Endothelial cell of umbilical vein (primary cell): ENCODE results near the gene HES7. TPM values are rescaled to one million over a fixed set of nuclear protein-coding genes. Genes with fewer than 3 reads are reported as not detected.

Experiments
- BruUV-seq: library from RNA; stranded (reverse); fragments of 400-500 nt; replicated peaks from 2 replicates; lab custom pipeline; 2021; lab: Mats Ljungman, UMichigan
- CTCF ChIA-PET: fragments of 300-600, 350-600 bp; sonication (Branson Sonifier 250); formaldehyde crosslinking; loops from one replicate; lab custom pipeline; 2021; ENCODE audit warnings: antibody characterized with exemption, inconsistent platforms; lab: Charles Lee
- POLR2A ChIA-PET: fragments of 300-600, 350-600 bp; sonication (Branson Sonifier 250); formaldehyde crosslinking; loops from one replicate; lab custom pipeline; 2021; ENCODE audit warnings: antibody characterized with exemption, inconsistent platforms; lab: Charles Lee
- DNase-seq: peaks from one replicate; pipeline ENCODE4 v3.0.0-alpha.2; 2011; ENCODE audit warnings: low read depth, low spot score
- FAIRE-seq: peaks from 2 replicates; lab custom pipeline; 2011; peaks lifted over from hg19 to GRCh38; lab: Jason Lieb, UNC
- H2AFZ ChIP-seq: 2 replicates; pipeline ENCODE4 v1.6.0; 2012; ENCODE audit warnings: low read depth, low read length, control low read depth, inconsistent platforms
- H3K27ac ChIP-seq: 2 replicates; pipeline ENCODE4 v1.5.1; 2011; ENCODE audit warnings: low read depth, mild to moderate bottlenecking, control low read depth, low read length, moderate library complexity; ENCODE audit not compliant: insufficient read depth
- H3K27me3 ChIP-seq, 2 experiments: 2 replicates each; pipeline versions ENCODE4 v1.6.0 to v1.6.1; 2011; ENCODE audit warnings: low read length in 2 of 2, mixed read lengths in 1 of 2; ENCODE audit not compliant: control insufficient read depth in 2 of 2, insufficient read depth in 2 of 2
- H3K36me3 ChIP-seq, 2 experiments: 2 replicates in 1 of 2; 3 replicates in 1 of 2; pipeline ENCODE4 v1.5.1; 2011; ENCODE audit warnings: low read length in 2 of 2, mild to moderate bottlenecking in 1 of 2, moderate library complexity in 1 of 2; ENCODE audit not compliant: control insufficient read depth in 2 of 2, insufficient read depth in 2 of 2; ENCODE audit errors: extremely low read depth in 1 of 2
- H3K4me1 ChIP-seq: 3 replicates; pipeline ENCODE4 v1.5.1; 2011; ENCODE audit warnings: mild to moderate bottlenecking, low read length; ENCODE audit not compliant: control insufficient read depth, insufficient read depth; ENCODE audit errors: extremely low read depth
- H3K4me2 ChIP-seq: 2 replicates; pipeline ENCODE4 v1.6.1; 2011; ENCODE audit warnings: low read length, control low read depth, mixed read lengths; ENCODE audit not compliant: insufficient read depth
- H3K4me3 ChIP-seq, 3 experiments: fragments of 200-600 bp in 1 of 3; sonication (generic), shearing (Covaris generic) in 1 of 3; replicated peaks in 1 of 3; 2 replicates each; pipeline ENCODE4 v1.5.1; 2011 to 2016; ENCODE audit warnings: control low read depth in 3 of 3, low read length in 3 of 3, mild to moderate bottlenecking in 2 of 3, inconsistent platforms in 1 of 3, low read depth in 1 of 3, moderate library complexity in 1 of 3; ENCODE audit not compliant: insufficient read depth in 1 of 3
- H3K79me2 ChIP-seq: 2 replicates; pipeline ENCODE4 v1.6.0; 2012; ENCODE audit warnings: low read length, inconsistent platforms; ENCODE audit not compliant: control insufficient read depth, insufficient read depth
- H3K9ac ChIP-seq: replicated peaks from 2 replicates; pipeline ENCODE3; 2011; ENCODE audit warnings: low read length, control low read depth; ENCODE audit not compliant: insufficient read depth; ENCODE audit errors: extremely low read depth
- H3K9me1 ChIP-seq: replicated peaks from 3 replicates; pipeline ENCODE4 v1.6.0; 2011; ENCODE audit warnings: mild to moderate bottlenecking, low read length; ENCODE audit not compliant: control insufficient read depth, insufficient read depth; ENCODE audit errors: extremely low read depth
- H3K9me3 ChIP-seq: replicated peaks from 2 replicates; pipeline ENCODE4 v1.5.1; 2012; ENCODE audit warnings: low read length, inconsistent platforms; ENCODE audit not compliant: control insufficient read depth, insufficient read depth
- H4K20me1 ChIP-seq: replicated peaks from 2 replicates; pipeline ENCODE3; 2011; ENCODE audit warnings: mild to moderate bottlenecking, low read length; ENCODE audit not compliant: control insufficient read depth, insufficient read depth; ENCODE audit errors: extremely low read depth
- CTCF ChIP-seq, 2 donors: IDR thresholded peaks; 1 replicate in 1 of 2; 2 replicates in 1 of 2; pipeline ENCODE4 v1.5.1; 2011; ENCODE audit warnings: low read length in 2 of 2, mild to moderate bottlenecking in 2 of 2, moderate library complexity in 2 of 2, control low read depth in 1 of 2, inconsistent platforms in 1 of 2, low read depth in 1 of 2; ENCODE audit not compliant: insufficient read depth in 1 of 2; ENCODE audit errors: extremely low read depth in 1 of 2
- EZH2 ChIP-seq: IDR thresholded peaks from 2 replicates; pipeline ENCODE4 v1.6.1; 2012; ENCODE audit warnings: borderline replicate concordance, low read depth, mild to moderate bottlenecking, moderate library complexity, low read length, inconsistent platforms; ENCODE audit not compliant: severe bottlenecking
- FOS ChIP-seq: IDR thresholded peaks from 2 replicates; pipeline ENCODE4 v1.6.1; 2011; ENCODE audit warnings: mild to moderate bottlenecking, low read length, moderate library complexity, borderline replicate concordance; ENCODE audit not compliant: insufficient read depth
- GATA2 ChIP-seq: IDR thresholded peaks from 2 replicates; pipeline ENCODE4 v1.7.0; 2011; ENCODE audit warnings: low read depth, mild to moderate bottlenecking, moderate library complexity, mixed read lengths, low read length; ENCODE audit not compliant: insufficient read length, insufficient read depth
- JUN ChIP-seq: IDR thresholded peaks from 2 replicates; pipeline ENCODE4 v1.6.1; 2011; ENCODE audit warnings: borderline replicate concordance, low read depth; ENCODE audit not compliant: insufficient read length, insufficient read depth
- MAX ChIP-seq: IDR thresholded peaks from 2 replicates; pipeline ENCODE4 v1.6.1; 2011; ENCODE audit not compliant: insufficient read depth, insufficient read length
- MYC ChIP-seq: IDR thresholded peaks from one replicate; pipeline ENCODE4 v1.6.1; 2011; ENCODE audit warnings: mild to moderate bottlenecking, low read depth, low read length
- POLR2A ChIP-seq: IDR thresholded peaks from 2 replicates; pipeline ENCODE4 v1.6.1; 2012; ENCODE audit warnings: low read depth, mild to moderate bottlenecking, control low read depth, low read length
- POLR2AphosphoS5 ChIP-seq: IDR thresholded peaks from 2 replicates; pipeline ENCODE4 v1.6.1; 2012; ENCODE audit warnings: low read depth, mild to moderate bottlenecking, control low read depth, low read length, moderate library complexity; ENCODE audit not compliant: insufficient read depth
- dilution Hi-C: fragments of 300-500 bp; cut with MboI; formaldehyde crosslinking; loops from one replicate; pipeline ENCODE4 v1.15.0; 2019; ENCODE audit warnings: low sequenced_read_pairs; ENCODE audit not compliant: extremely low pct_ligation_motif_present
- intact Hi-C: fragments of 100-400 bp; cut with micrococcal nuclease; formaldehyde crosslinking; loops from one replicate; pipeline ENCODE4 v1.10.0; 2022
- polyA plus RNA-seq, 4 experiments: library from polyadenylated mRNA; depleted of rRNA in 3 of 4; stranded (reverse) in 3 of 4; unstranded in 1 of 4; fragments of >200 nt; gene quantifications; 2 replicates each; pipeline versions ENCODE4 v1.2.1 to v1.2.3, GENCODE V29; 2011 to 2012; ENCODE audit warnings: missing spikeins in 1 of 4
- total RNA-seq: library from RNA; stranded (reverse); gene quantifications from 2 replicates; pipeline ENCODE4 v1.2.3, GENCODE V29; 2021

HES7 gene
- total and polyA plus RNA-seq, 2 donors (not counting 3 experiments of a cell fraction or from before 2014, with no cell fraction given) = 0.19 to 0.51 TPM

DNA sequence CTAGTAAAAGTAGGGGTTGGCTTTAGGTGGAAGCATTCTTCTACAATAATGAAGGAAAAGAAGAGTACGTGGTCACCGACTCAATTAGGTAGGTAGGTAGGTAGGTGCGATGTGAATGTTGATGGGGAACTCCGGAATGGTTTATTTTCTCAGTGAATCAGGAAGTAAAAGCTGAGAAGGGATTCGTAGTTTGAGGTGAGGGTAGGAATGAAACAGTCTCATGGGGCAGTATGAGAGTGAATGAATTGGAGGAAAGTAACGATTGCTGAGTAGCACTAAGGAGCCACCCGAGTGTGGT is 14.4 kb upstream of the HES7 start:
- peak overlapping the region in 2 of 3 experiments; percentile 17 to 42 for H3K4me3 ChIP-seq
- H4K20me1 ChIP-seq = no peaks in the 10 kb centered on the region
- DNase-seq = no peak
- H3K36me3 ChIP-seq = peaks cover 0 to 21% of the 10 kb centered on the region in 2 experiments
- CTCF ChIA-PET = interaction anchor here (0.7 to 5.6 kb wide), 12 partner anchors 15 to 163 kb away, joined by 3 to 72 read pairs (median 4); partner anchors contain the start of gene HES7
- H3K79me2 ChIP-seq = no peaks in the 10 kb centered on the region
- no peaks in the 10 kb centered on the region for H3K27me3 ChIP-seq
- intact Hi-C loops = loop anchor here (1.0 kb wide), 5 partner anchors 12 to 162 kb away; no protein-coding TSS in a partner anchor
- dilution Hi-C loops = no loop called here
- no TSS peak for BruUV-seq
- FAIRE-seq = no peak
- peak overlapping the region; percentile 83 for H2AFZ ChIP-seq
- H3K9me3 ChIP-seq = no peaks in the 10 kb centered on the region
- H3K4me2 ChIP-seq = peak overlapping the region; percentile 92
- POLR2A ChIA-PET = interaction anchor here (1.0 to 1.3 kb wide), 2 partner anchors 14 to 35 kb away, joined by 4 to 5 read pairs; partner anchors contain the start of gene PER1
- peak overlapping the region; percentile 40 for H3K9ac ChIP-seq
- TF ChIP-seq POLR2A = no peak
- TF ChIP-seq CTCF (IDR thresholded peaks at IDR 0.05; ENCODE audit: extremely low read depth in 1 of 2, insufficient read depth in 1 of 2, low read depth in 1 of 2, low read length in 2 of 2) = no peak
- no peak for TF ChIP-seq MAX
- no peak for TF ChIP-seq EZH2
- no peak for TF ChIP-seq JUN
- no peak for TF ChIP-seq GATA2
- TF ChIP-seq MYC = no peak
- no peak for TF ChIP-seq FOS
- no peak for TF ChIP-seq POLR2AphosphoS5
- no peak overlapping the region for H3K27ac ChIP-seq
- H3K9me1 ChIP-seq = no peaks in the 10 kb centered on the region
- peaks cover 14% of the 10 kb centered on the region for H3K4me1 ChIP-seq
